HG03378 (cell line): ENCODE results near the gene ABHD14A.

ENCODE experiments used
- ATAC-seq: cut with Tn5 transposase; IDR thresholded peaks from one replicate; pipeline ENCODE4 v1.9.1; 2021; ENCODE audit warnings: mild to moderate bottlenecking, moderate library complexity; ENCODE audit not compliant: unreplicated experiment

ABHD14A gene

GRCh38 chr3:51968883-51969678, 5.8 kb upstream of the ABHD14A start:
- ATAC-seq, result no peak

DNA sequence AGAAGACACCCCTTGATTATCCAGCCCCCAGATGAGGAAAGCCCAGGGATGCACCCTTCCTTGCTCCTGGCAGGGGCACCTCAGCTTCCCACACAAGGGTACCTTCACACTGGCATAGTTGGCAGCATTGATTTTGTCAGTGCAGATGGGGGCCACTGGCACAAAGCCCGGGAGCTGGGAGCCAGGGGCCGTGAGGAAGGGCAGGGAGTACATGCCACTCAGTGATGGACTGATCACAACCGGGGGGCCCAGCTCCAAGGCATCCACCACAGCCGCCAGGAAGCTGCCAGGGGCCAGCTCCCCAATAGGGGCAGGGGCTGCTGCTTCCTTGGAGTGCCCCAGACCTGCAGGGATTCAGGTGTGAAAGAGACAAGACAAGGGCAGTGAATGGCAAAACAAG, 5.0 kb upstream of the ABHD14A start:
- ATAC-seq, result no peak

GRCh38 chr3:51970606-51971300, 4.1 kb upstream of the ABHD14A start:
- ATAC-seq, result no peak

DNA sequence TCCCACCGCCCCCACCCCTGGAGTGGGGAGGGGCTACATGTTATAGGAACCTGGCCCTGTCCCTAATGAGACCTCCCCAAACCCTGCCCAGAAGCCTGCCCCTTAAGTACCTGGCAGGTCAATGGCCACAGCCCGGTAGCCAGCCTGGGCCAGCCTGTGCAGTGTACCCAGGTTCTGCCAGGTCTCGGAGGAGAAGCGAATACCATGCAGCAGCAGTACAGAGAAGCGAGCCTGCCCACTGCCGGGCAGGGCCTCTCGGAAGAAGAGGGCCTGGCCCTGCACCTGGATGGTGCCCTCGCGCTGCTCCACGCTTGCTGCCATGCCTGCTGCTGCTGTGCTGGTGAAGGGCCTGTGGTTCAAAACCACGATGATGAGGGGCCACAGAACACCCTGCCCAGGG, 3.5 kb upstream of the ABHD14A start:
- ATAC-seq, result no peak

- no peak for ATAC-seq
Measured at GRCh38 chr3:51974277-51974962, 444 bp upstream of the ABHD14A start.

DNA sequence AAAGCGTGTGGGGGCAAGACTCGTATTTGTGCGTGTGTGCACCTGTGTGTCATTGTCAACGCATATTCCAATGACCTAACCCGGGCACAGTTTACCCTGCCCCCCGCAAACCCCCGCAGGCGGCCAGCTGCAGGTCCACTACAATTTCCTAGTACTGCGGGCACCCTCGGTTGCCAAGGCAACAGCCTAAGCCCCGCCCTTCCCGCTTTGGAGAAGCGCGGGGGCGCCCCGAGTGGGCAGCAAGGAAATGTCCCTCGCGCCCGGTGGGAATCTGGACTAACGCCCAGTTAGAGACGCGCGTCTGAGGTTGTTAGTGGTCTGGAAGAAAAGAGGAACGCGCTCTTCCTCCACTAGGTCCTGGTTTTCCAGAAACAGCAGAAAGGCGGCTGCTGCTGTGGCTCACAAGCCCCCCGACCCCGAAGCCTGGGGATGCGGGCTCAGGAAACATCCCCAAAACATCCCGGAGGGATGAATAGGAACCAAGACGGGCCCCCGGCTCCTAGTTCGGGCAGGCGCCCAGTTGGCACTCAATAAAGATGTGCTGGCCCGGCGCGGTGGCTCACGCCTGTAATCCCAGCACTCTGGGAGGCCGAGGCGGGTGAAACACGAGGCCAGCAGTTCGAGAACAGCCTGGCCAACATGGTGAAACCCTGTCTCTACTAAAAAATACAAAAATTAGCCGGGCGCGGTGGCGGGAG, 1.1 kb downstream of the ABHD14A start:
- ATAC-seq, result no peak

- no peak for ATAC-seq
Measured at GRCh38 chr3:51977446-51978142, 2.7 kb downstream of the ABHD14A start.

DNA sequence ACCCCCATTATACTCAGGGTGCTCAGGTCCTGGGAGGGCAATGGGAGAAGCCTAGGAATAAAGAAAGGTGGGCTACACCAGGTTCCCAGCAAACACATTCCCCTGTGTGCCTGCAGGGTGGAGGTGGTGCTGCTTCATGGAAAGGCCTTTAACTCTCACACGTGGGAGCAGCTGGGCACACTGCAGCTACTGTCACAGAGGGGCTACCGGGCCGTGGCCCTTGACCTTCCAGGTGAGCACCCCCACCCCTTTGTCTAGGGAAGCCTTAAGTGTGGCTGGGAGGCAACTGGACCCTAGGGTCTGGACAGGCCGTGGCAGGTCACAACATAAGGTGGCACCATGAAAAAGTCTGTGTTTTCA, 3.3 kb downstream of the ABHD14A start:
- ATAC-seq, result no peak

DNA sequence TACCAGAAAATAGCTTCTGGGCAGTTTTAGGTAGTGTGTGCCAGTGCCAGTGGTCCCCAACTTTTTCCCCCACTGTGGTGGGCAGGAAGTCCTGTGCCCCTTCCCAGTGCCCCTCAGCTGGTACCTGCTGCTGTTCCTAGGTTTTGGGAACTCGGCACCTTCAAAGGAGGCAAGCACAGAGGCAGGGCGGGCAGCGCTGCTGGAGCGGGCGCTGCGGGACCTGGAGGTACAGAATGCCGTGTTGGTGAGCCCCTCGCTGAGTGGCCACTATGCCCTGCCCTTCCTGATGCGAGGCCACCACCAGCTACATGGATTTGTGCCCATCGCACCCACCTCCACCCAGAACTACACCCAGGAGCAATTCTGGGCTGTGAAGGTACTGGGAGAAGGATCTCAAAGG, 5.4 kb downstream of the ABHD14A start:
- no peak for ATAC-seq

GRCh38 chr3:51982352-51982837, 7.5 kb downstream of the ABHD14A start:
- peak; percentile 52 for ATAC-seq

GRCh38 chr3:51982838-51983577, 8.1 kb downstream of the ABHD14A start, which contains the start of gene ACY1:
Gene ACY1 (plus strand): TSS chr3:51983535. CDS start chr3:51984065, 530 bp downstream.
- peak; percentile 44 for ATAC-seq

GRCh38 chr3:51983578-51984268, 8.9 kb downstream of the ABHD14A start:
- ATAC-seq, result no peak

DNA sequence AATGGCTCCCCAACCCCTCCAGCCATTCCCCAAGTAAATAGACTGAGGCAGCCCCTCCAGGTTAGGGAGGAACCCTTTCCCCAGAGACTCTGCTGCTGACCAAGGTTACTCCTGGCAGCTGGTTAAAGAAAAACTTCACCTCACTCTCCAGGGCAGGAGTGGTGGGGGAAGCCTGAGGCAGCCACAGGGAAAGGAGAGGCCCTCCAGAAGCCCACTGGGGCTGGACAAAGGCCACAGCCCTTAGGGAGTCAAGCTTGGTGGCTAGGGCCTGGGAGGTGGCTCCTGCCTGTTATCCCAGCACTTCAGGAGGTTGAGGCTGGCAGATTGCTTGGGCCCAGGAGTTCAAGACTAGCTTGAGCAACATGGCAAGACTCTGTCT, 9.4 kb downstream of the ABHD14A start:
- ATAC-seq, result no peak

GRCh38 chr3:51985063-51985462, 10.2 kb downstream of the ABHD14A start:
- no peak for ATAC-seq

DNA sequence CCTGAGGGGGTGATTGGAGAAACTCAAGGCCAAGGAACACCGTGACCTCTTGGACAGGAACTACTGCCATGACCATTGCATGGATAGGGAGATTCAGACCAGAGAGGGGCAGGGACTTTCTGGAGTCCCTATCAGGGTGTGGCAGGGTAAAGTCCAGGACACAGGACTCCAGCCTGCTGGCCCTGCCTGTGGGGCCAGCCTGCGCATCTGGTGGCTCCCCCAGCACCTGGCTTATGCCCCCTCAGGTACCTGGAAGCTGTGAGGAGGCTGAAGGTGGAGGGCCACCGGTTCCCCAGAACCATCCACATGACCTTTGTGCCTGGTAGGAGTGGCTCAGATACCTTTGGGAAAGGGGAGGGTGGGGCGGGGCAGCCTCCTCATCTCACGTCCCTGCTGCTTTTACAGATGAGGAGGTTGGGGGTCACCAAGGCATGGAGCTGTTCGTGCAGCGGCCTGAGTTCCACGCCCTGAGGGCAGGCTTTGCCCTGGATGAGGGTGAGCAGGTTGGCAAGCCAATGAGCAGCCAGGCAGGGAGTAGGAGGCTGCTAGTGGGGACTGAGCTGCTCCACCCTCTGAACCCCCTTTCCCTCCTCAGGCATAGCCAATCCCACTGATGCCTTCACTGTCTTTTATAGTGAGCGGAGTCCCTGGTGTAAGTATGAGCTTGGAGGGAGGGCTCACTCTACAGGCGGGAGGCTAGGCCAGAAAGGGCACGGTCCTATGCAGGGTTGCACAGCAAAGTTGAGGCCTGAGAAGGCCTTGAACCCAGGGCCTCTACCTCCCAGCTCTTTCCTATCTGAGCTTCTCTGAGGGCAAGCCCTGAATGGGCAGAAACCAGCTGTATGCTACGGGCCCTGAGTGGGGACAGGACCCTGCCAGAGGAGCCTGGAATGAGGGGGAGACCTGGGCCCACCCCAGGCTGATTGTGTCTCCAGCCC, 11.4 kb downstream of the ABHD14A start:
- no peak for ATAC-seq

- ATAC-seq, result no peak
Measured at GRCh38 chr3:51987568-51987967, 12.7 kb downstream of the ABHD14A start.

DNA sequence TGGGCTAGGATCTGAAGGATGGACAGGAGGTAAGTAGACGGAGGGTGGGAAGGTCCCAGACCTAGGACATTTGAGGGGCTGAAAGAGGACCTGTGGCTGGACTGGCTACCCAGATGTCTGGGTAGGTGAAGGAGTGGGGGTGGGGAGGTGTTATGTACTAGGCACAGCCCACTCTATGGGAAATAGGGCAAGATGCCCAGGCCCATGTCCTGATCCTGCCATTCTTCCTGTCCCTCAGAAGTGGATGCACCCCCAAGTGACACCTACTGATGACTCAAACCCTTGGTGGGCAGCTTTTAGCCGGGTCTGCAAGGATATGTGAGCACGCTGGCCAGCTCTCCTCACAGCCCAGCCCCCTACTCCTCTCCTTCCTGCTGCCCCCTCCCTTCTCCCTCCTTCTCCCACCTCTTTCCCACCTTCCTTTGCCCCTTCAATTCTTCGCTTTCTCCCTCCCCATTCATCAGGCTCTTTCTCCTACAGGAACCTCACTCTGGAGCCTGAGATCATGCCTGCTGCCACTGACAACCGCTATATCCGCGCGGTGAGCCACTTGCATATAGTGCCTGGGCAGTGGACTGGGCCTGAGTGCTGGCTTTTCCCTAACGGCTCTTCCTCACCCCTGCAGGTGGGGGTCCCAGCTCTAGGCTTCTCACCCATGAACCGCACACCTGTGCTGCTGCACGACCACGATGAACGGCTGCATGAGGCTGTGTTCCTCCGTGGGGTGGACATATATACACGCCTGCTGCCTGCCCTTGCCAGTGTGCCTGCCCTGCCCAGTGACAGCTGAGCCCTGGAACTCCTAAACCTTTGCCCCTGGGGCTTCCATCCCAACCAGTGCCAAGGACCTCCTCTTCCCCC, 13.7 kb downstream of the ABHD14A start:
- ATAC-seq, result no peak
